Lower lobe of right lung (tissue), 2 donors: ENCODE results near the gene TMEM63A. TPM values are rescaled to one million over a fixed set of nuclear protein-coding genes. Genes with fewer than 3 reads are reported as not detected.

Source experiments
- ATAC-seq, 2 donors: fragments of 200-7000 bp; cut with Tn5 transposase; one replicate each; pipeline ENCODE4 v1.9.1; 2020 to 2022; ENCODE audit warnings: mild to moderate bottlenecking in 2 of 2, moderate library complexity in 2 of 2
- DNase-seq: peaks from one replicate; pipeline ENCODE4 v3.0.0-alpha.2; 2020
- H3K27ac ChIP-seq: fragments of 200-600 bp; one replicate; pipeline ENCODE4 v1.8.0; 2022
- H3K27me3 ChIP-seq: fragments of 200-600 bp; one replicate; pipeline ENCODE4 v1.8.0; 2022; ENCODE audit warnings: low read depth
- H3K36me3 ChIP-seq: fragments of 200-600 bp; one replicate; pipeline ENCODE4 v1.8.0; 2022; ENCODE audit warnings: mild to moderate bottlenecking
- H3K4me1 ChIP-seq: fragments of 200-600 bp; one replicate; pipeline ENCODE4 v1.8.0; 2022
- H3K4me3 ChIP-seq: fragments of 200-600 bp; one replicate; pipeline ENCODE4 v1.8.0; 2022; ENCODE audit warnings: mild to moderate bottlenecking
- H3K9me3 ChIP-seq: fragments of 200-600 bp; one replicate; pipeline ENCODE4 v1.8.0; 2022
- CTCF ChIP-seq: fragments of 200-600 bp; IDR thresholded peaks from one replicate; pipeline ENCODE4 v1.8.0; 2022; ENCODE audit warnings: antibody characterized with exemption, mild to moderate bottlenecking
- intact Hi-C: fragments of 100-400 bp; cut with DNase I; formaldehyde crosslinking; loops from one replicate; pipeline ENCODE4 v1.11.0; 2022
- total RNA-seq: library from RNA; stranded (reverse); fragmentation: NEBNext Ultra II Directional; extraction: Animal tissue kit (Norgen Biotek cat#: 25700); gene quantifications from one replicate; pipeline ENCODE4 v1.2.1, GENCODE V29; 2021
- donor health status: DM: no; HTN: yes; CAD: no; lungs with severe emphysema.

The TMEM63A gene
- total RNA-seq, 1 donor from 2014 or later: 141 TPM

GRCh38 chr1:225918280-225918679, 36.1 kb upstream of the TMEM63A start:
- Histone ChIP-seq H3K27ac (no peak overlapping the region), H3K27me3 (no peaks in the 10 kb centered on the region), H3K4me1 (peaks cover 29% of the 10 kb centered on the region), H3K9me3 (no peaks in the 10 kb centered on the region), H3K36me3 (peaks cover 54% of the 10 kb centered on the region), H3K4me3 (no peak overlapping the region)
- intact Hi-C loops: no loop called here
- ATAC-seq (no peak), DNase-seq (no peak)
- TF ChIP-seq CTCF: no peak

- Histone ChIP-seq H3K27ac (no peak overlapping the region), H3K4me1 (peaks cover 21% of the 10 kb centered on the region), H3K9me3 (no peaks in the 10 kb centered on the region), H3K36me3 (peaks cover 54% of the 10 kb centered on the region), H3K4me3 (no peak overlapping the region), H3K27me3 (no peaks in the 10 kb centered on the region)
- ATAC-seq (no peak), DNase-seq (no peak)
- TF ChIP-seq CTCF: no peak
- intact Hi-C loops: no loop called here
Measured at GRCh38 chr1:225917536-225917935, 35.4 kb upstream of the TMEM63A start.

GRCh38 chr1:225917101-225917500, 34.9 kb upstream of the TMEM63A start:
- intact Hi-C loops: no loop called here

GRCh38 chr1:225915538-225915991, 33.4 kb upstream of the TMEM63A start:
- Histone ChIP-seq H3K9me3 (no peaks in the 10 kb centered on the region), H3K27ac (no peak overlapping the region), H3K27me3 (no peaks in the 10 kb centered on the region), H3K4me1 (peaks cover 18% of the 10 kb centered on the region), H3K4me3 (no peak overlapping the region), H3K36me3 (peaks cover 36% of the 10 kb centered on the region)
- ATAC-seq (no peak), DNase-seq (no peak)
- intact Hi-C loops: no loop called here
- no peak for TF ChIP-seq CTCF

More at GRCh38 chr1:225917101-225917500, 34.9 kb upstream of the TMEM63A start:
- no peak overlapping the region for H3K4me3 ChIP-seq
- H3K27ac ChIP-seq: no peak overlapping the region
- no peak for TF ChIP-seq CTCF
- H3K36me3 ChIP-seq: peaks cover 51% of the 10 kb centered on the region
- no peaks in the 10 kb centered on the region for H3K9me3 ChIP-seq
- no peaks in the 10 kb centered on the region for H3K27me3 ChIP-seq
- H3K4me1 ChIP-seq: peaks cover 17% of the 10 kb centered on the region
- no peak for DNase-seq
- no peak for ATAC-seq

GRCh38 chr1:225914947-225915346, 32.8 kb upstream of the TMEM63A start:
- no peak for DNase-seq
- Histone ChIP-seq H3K36me3 (peaks cover 33% of the 10 kb centered on the region), H3K27ac (no peak overlapping the region), H3K4me3 (no peak overlapping the region), H3K4me1 (peaks cover 12% of the 10 kb centered on the region), H3K27me3 (no peaks in the 10 kb centered on the region), H3K9me3 (no peaks in the 10 kb centered on the region)
- ATAC-seq: no peak
- intact Hi-C loops: no loop called here
- no peak for TF ChIP-seq CTCF

GRCh38 chr1:225914391-225914790, 32.2 kb upstream of the TMEM63A start:
- Histone ChIP-seq H3K4me1 (peaks cover 6% of the 10 kb centered on the region), H3K9me3 (no peaks in the 10 kb centered on the region), H3K27ac (no peak overlapping the region), H3K36me3 (peaks cover 33% of the 10 kb centered on the region), H3K27me3 (no peaks in the 10 kb centered on the region), H3K4me3 (no peak overlapping the region)
- no peak for DNase-seq
- intact Hi-C loops: no loop called here
- no peak for TF ChIP-seq CTCF
- ATAC-seq: no peak
